ENCODE measurements around the gene POLK.
"Not testable (repeated sequence)": the region's sequence is repeated elsewhere in the genome, so short reads cannot be mapped to it uniquely, and the experiment has no call there.

POLK gene

GRCh38 chr5:75510836-75511434, 756 bp upstream of the POLK start:
- DNase-seq (ENCODE audit: low read depth in 2 of 2), result no peak

- no peak for DNase-seq (ENCODE audit: low read depth in 2 of 2)
These were observed 838 bp downstream of the POLK start for GRCh38 chr5:75512383-75513074.

- no peak for DNase-seq (ENCODE audit: low read depth in 2 of 2)
These were observed 2.1 kb downstream of the POLK start for GRCh38 chr5:75513841-75514240.

GRCh38 chr5:75514323-75514722, 2.6 kb downstream of the POLK start:
- no peak for DNase-seq (ENCODE audit: low read depth in 2 of 2)

- no peak for DNase-seq (ENCODE audit: low read depth in 2 of 2)
These were observed 8.1 kb downstream of the POLK start for GRCh38 chr5:75519761-75520160.

GRCh38 chr5:75521195-75521594, 9.5 kb downstream of the POLK start:
- DNase-seq (ENCODE audit: low read depth in 2 of 2), result no peak

- DNase-seq (ENCODE audit: low read depth in 2 of 2), result no peak
These were observed 10.3 kb downstream of the POLK start for GRCh38 chr5:75522025-75522424.

GRCh38 chr5:75522542-75522941, 10.9 kb downstream of the POLK start:
- no peak for DNase-seq (ENCODE audit: low read depth in 2 of 2)

GRCh38 chr5:75523275-75523674, 11.6 kb downstream of the POLK start:
- no peak for DNase-seq (ENCODE audit: low read depth in 2 of 2)

- no peak for DNase-seq (ENCODE audit: low read depth in 2 of 2)
These were observed 12.4 kb downstream of the POLK start for GRCh38 chr5:75524071-75524470.

- no peak for DNase-seq (ENCODE audit: low read depth in 2 of 2)
These were observed 12.9 kb downstream of the POLK start for GRCh38 chr5:75524591-75524990.

- DNase-seq (ENCODE audit: low read depth in 2 of 2), result no peak
These were observed 13.7 kb downstream of the POLK start for GRCh38 chr5:75525344-75525743.

- DNase-seq (ENCODE audit: low read depth in 2 of 2), result no peak
These were observed 14.4 kb downstream of the POLK start for GRCh38 chr5:75526070-75526469.

GRCh38 chr5:75529185-75529584, 17.5 kb downstream of the POLK start:
- no peak for DNase-seq (ENCODE audit: low read depth in 2 of 2)

- DNase-seq (ENCODE audit: low read depth in 2 of 2), result no peak
These were observed 20.5 kb downstream of the POLK start for GRCh38 chr5:75532190-75532589.

- not testable (repeated sequence) for DNase-seq (ENCODE audit: low read depth in 2 of 2)
These were observed 22.0 kb downstream of the POLK start for GRCh38 chr5:75533716-75534115.

GRCh38 chr5:75534734-75535133, 23.0 kb downstream of the POLK start:
- no peak for DNase-seq (ENCODE audit: low read depth in 2 of 2)

GRCh38 chr5:75536147-75536546, 24.5 kb downstream of the POLK start:
- DNase-seq (ENCODE audit: low read depth in 2 of 2), result no peak

GRCh38 chr5:75536694-75537360, 25.1 kb downstream of the POLK start:
- DNase-seq (ENCODE audit: low read depth in 2 of 2), result no peak

GRCh38 chr5:75538211-75538610, 26.5 kb downstream of the POLK start:
- no peak for DNase-seq (ENCODE audit: low read depth in 2 of 2)

- no peak for DNase-seq (ENCODE audit: low read depth in 2 of 2)
These were observed 33.4 kb downstream of the POLK start for GRCh38 chr5:75545131-75545530.

- DNase-seq (ENCODE audit: low read depth in 2 of 2), result no peak
These were observed 35.1 kb downstream of the POLK start for GRCh38 chr5:75546830-75547229.

- DNase-seq (ENCODE audit: low read depth in 2 of 2), result no peak
These were observed 36.1 kb downstream of the POLK start for GRCh38 chr5:75547812-75548211.

All from stimulated activated CD4-positive, alpha-beta T cell treated with anti-CD3 and anti-CD28 coated beads, Interleukin-12 subunit alpha, Interleukin-12 subunit beta, amount 100 ng/mL, for 24 hours (primary cell).